ENCODE results near the gene ZSWIM1.
"Not testable (repeated sequence)": the region's sequence is repeated elsewhere in the genome, so short reads cannot be mapped to it uniquely, and the experiment has no call there.

Gene ZSWIM1

GRCh38 chr20:45890077-45890984 is 9.3 kb downstream of the ZSWIM1 start:
- DNase-seq, result peak; percentile 64

- peak; percentile 79 for DNase-seq
Observed at GRCh38 chr20:45890985-45891983, 10.3 kb downstream of the ZSWIM1 start, which contains the start of the genes CTSA and NEURL2. Gene CTSA, plus strand, starts transcription at chr20:45891335. Its CDS starts 234 bp downstream, at chr20:45891569. Gene NEURL2, minus strand, starts transcription at chr20:45891208. Its CDS starts 217 bp downstream, at chr20:45890991.

- DNase-seq, result no peak
Observed at GRCh38 chr20:45892049-45892825, 11.2 kb downstream of the ZSWIM1 start.

GRCh38 chr20:45892828-45893500 is 11.9 kb downstream of the ZSWIM1 start:
- no peak for DNase-seq

GRCh38 chr20:45893831-45894230 is 12.8 kb downstream of the ZSWIM1 start:
- no peak for DNase-seq

DNA sequence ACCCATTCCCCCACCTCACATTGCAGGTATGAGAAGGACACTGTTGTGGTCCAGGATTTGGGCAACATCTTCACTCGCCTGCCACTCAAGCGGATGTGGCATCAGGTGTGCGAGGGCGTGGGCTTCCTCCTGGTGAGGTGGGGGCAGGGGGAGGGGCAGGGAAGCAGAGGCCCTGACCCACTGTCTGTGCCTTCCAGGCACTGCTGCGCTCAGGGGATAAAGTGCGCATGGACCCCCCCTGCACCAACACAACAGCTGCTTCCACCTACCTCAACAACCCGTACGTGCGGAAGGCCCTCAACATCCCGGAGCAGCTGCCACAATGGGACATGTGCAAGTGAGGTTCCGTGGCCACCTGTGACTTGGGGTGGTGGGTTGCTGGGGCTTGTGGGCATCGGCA is 13.8 kb downstream of the ZSWIM1 start:
- no peak for DNase-seq

DNA sequence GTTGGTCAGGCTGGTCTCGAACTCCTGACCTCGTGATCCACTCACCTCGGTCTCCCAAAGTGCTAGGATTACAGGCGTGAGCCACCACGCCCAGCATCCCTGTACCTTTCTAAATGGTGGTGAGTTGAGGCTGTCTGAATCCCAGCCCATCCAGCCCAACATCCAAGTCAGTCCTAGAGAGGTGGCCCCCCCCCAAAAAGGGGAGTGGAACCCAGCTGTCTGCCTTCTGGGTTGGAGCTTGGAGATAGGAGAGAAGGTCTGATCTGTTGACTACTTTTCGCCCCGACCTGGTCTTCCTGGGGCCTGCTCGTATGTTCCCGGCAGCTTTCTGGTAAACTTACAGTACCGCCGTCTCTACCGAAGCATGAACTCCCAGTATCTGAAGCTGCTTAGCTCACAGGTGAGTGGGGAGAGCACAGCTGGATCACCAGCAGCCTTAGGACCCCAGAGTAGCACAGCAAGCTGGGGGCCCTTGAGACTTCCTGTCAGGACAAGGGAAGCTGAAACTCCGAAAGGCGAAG is 15.7 kb downstream of the ZSWIM1 start:
- DNase-seq, result no peak

DNA sequence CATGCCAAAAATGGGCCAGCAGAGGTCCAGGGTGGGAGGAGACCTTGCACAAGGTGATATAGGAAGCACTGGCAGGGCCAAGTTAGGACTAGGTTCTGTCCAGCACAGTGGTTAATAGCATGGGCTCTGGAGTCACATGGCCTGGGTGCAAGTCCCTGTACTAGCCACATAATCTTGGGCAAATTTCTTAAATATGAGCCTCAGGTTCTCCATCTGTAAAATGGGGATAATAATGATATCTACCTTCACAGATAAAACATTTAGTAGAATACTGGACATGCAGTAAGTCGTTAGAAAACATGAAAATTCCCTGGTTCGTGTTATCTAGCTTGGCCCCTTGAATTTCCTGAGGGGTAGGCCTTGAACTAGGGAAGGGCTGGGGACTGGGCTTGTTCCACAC is 16.3 kb downstream of the ZSWIM1 start:
- no peak for DNase-seq

DNA sequence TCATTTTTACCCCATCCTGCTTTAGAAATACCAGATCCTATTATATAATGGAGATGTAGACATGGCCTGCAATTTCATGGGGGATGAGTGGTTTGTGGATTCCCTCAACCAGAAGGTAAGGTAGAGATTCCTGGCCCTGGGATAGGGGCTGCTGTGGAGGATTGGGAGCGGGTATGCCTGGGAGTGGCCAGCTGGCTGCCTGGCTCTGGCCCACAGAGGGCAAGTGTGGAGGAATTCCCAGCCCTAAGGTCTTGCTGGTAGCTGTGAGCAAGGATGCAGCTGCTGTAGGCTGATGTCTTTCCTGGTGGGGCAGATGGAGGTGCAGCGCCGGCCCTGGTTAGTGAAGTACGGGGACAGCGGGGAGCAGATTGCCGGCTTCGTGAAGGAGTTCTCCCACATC is 16.7 kb downstream of the ZSWIM1 start:
- DNase-seq, result no peak

DNA sequence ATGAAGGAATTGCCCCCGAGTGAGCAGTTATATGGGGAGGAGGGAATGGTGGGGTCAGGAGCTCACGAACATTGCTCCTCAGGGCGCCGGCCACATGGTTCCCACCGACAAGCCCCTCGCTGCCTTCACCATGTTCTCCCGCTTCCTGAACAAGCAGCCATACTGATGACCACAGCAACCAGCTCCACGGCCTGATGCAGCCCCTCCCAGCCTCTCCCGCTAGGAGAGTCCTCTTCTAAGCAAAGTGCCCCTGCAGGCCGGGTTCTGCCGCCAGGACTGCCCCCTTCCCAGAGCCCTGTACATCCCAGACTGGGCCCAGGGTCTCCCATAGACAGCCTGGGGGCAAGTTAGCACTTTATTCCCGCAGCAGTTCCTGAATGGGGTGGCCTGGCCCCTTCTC is 17.3 kb downstream of the ZSWIM1 start:
- no peak for DNase-seq

- no peak for DNase-seq
Observed at GRCh38 chr20:45899046-45899835, 18.2 kb downstream of the ZSWIM1 start.

- not testable (repeated sequence) for DNase-seq
Observed at GRCh38 chr20:45901332-45901731, 20.3 kb downstream of the ZSWIM1 start.

DNA sequence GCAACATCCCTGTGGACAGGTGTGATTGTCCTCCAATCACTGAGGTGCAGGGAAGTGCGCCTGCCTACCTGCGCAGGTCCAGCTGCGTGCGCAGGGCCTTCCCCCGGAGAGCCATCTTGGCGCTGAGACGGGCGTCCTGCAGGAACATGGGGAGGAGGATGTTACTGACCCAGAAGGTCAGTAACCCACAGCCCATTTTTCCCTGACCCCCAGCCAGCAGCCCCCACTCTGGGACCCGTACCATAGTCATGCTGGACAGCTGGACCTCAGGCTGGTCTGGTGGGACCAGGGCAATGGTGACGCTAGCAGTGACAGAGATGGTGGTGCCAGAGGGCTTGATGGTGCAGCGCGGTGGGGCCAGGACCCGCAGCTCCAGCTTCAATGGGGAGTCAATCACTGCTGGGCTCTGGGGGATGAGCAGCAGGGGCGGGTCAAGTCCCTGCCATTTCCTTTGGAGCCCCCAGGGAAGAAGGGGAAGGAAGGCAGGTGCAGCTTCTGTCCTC is 21.2 kb downstream of the ZSWIM1 start:
- no peak for DNase-seq

DNA sequence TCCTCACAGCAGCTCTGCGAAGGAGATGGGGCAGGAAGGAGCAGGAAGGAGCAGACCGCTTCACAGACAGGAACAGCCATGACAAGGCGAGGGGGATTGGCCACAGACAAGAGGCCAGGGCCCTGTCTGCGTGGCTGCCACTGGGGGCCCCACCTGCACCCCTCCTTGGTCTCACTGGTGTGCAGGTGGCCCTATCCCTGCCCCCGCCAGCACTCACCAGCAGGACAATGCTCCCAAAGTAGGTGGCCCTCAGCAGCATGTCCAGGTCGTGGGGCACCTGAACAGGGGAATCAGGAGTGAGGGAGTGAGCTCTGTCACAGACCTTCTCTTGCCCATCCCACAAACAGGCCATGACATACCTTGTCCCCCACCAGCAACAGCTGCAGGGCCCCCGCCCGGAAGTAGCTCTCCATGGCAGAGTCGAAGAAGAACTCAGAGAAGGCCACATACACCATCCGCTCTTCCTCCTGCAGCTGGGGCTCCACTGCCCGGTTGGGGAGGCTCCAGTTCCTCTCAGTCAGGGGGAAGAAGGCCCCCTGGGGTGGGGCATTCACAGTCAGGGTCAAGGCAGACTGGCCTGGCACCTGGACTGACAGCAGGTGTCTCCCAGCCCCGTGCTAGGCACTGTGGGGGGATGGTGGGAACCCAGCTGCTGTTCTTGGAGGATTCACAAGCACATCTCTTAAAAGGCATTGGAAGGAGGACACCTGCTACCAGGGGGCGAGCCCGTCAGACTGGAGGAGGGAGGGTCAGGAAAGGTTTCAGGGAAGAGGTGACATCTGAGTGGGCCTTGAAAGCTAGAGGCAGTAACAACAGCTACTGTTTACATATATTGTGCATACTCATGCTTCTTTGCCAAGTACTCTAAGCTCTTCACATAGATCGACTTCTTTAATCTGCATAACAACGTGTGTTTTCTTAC is 23.8 kb downstream of the ZSWIM1 start:
- DNase-seq, result no peak

- DNase-seq, result no peak
Observed at GRCh38 chr20:45905505-45906079, 24.6 kb downstream of the ZSWIM1 start.

GRCh38 chr20:45907219-45907948 is 26.4 kb downstream of the ZSWIM1 start:
- no peak for DNase-seq

GRCh38 chr20:45908084-45908483 is 27.1 kb downstream of the ZSWIM1 start:
- no peak for DNase-seq

- no peak for DNase-seq
Observed at GRCh38 chr20:45909336-45909808, 28.3 kb downstream of the ZSWIM1 start.
